NCI-H2196 treated with DMSO at 0.1 percent for 48 hours (cell line): ENCODE measurements around the gene DPH6.

Experiments used
- DNase-seq: peaks from one replicate; lab custom pipeline; 2025; ENCODE audit not compliant: unreplicated experiment; lab: John Stamatoyannopoulos, UW

Gene DPH6

DNA sequence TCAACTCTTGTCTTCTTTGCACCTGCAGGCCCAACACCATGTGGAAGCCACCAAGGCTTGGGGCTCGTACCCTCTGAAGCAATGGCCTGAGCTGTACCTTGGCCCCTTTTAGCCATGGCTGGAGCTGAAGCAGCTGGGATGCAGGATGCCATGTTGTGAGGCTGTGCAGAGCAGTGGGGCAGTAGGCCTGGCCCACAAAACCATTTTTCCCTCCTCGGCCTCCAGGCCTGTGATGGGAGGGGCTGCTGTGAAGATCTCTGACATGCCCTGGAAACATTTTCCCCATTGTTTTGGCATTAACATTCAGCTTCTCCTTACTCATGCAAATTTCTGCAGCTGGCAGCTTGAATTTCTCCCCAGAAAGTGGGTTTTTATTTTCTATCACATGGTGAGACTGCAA is 58.5 kb downstream of the DPH6 start:
- no peak for DNase-seq

DNA sequence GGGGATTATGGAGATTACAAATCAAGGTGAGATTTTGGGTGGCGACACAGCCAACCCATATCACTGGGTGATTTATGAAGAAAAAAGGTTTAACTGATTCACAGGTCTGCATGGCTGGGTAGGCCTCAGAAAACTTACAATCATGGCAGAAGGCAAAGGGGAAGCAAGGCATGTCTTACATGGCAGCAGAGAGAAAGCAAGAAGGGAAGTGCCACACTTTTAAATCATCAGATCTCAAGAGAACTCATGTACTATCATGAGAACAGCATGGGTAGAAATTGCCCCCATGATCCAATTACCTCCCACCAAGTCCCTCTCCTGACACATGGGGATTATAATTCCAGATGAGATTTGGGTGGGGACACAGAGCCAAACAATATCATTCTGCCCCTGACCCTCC is 59.7 kb downstream of the DPH6 start:
- no peak for DNase-seq

DNA sequence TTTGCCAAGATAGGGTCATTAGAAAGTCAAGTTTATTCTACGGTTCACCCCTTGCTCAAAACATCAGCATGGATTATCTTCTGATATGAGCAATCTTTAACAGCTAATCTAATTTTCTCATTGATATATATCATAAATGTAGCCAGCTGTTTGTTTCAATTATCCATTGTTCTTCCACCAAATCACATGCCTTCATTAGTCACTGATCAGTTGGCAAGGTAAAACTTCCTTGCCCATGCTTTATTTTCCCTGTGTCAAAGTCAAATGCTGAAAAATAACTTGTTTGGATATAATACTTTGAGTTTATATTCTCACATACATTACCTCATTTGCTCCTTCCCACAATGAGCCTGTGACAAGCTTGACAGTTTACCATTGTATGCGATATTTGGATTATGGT is 60.6 kb downstream of the DPH6 start:
- DNase-seq = no peak

DNA sequence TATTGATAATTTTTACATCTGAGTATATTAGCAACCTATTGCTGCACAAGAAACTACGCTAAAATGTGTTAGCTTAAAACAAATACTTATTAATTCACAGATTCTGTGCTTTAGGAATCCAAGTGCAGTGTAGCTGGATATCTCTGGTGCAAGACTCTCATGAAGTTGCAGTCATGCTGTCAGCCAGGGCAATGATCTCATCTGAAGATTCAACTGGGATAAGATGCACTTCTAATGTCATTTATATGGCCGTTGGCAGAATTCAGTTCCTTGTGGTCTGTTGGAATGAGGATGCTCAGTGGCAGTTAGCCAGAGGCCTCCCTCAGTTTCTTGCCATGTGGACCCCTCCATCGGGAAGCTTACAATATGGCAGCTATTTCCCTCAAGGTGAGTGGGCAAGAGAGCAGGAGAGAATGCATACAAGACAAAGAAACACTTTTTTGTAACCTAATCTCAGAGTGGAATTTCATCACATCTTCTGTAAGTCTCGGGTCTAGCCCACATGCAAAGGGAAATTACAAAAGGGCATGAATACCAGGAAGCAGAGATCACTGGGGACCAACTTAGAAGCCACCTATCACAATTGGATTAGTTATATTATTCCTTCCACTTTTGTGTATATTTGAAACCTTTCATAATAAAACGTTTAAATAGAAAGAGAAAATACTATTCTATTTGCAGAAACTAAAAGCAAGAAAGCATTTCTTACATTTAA is 61.6 kb downstream of the DPH6 start:
- DNase-seq = no peak

DNA sequence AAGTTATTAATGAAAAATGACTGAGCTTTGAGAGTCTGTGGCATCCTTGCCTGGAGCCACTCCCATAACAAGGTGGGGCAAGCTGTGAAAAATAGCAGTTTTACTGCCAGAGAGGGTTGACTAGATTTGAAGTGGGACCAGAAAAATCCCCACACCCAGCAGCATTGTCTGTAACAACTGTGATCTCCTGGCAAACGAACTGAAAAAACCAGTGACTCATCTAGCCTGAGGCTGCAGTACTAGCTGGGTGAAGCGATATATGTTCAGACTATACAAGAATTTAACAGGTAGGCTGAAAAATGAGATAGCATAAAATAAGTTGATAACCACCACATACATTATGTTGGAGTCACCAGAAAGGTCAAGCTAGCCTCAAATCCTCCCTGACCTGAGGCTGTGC is 64.0 kb downstream of the DPH6 start:
- DNase-seq = peak; percentile 11

DNA sequence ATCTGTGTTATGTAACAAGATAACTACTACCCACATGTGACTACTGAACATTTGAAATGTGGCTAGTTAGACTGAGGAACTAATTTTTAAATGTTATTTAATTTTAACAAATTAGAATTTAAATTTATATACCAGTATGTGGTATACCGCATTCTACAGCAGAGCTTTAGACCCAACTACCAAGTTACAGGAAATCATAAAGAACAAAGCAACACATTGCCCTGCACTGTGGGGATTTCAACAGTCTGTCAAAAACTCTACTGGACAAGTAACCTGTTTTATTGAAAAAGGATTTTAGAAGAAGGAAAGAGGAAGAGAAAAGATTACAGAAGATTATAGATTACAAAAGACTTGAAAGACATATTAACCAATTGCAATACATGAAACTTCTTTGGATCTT is 64.9 kb downstream of the DPH6 start:
- no peak for DNase-seq

DNA sequence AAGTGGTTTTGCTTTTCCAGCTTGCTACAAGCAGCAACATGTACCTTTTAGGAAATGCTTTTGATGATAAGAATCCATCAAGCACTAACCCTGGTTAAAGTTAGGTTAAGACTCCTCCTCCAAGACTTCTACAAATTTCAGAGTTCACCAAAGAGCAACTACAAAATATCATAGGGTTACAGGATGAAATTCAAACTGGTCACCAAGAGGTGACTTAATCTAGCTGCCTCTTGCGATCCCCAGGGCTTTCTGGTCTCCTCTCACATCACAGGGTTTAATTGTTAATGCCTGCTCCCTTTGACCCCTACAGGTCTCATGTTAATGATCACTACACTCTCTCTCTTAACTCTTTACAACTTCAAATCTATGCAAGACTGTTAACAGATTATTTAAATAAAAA is 66.5 kb downstream of the DPH6 start:
- DNase-seq = no peak

DNA sequence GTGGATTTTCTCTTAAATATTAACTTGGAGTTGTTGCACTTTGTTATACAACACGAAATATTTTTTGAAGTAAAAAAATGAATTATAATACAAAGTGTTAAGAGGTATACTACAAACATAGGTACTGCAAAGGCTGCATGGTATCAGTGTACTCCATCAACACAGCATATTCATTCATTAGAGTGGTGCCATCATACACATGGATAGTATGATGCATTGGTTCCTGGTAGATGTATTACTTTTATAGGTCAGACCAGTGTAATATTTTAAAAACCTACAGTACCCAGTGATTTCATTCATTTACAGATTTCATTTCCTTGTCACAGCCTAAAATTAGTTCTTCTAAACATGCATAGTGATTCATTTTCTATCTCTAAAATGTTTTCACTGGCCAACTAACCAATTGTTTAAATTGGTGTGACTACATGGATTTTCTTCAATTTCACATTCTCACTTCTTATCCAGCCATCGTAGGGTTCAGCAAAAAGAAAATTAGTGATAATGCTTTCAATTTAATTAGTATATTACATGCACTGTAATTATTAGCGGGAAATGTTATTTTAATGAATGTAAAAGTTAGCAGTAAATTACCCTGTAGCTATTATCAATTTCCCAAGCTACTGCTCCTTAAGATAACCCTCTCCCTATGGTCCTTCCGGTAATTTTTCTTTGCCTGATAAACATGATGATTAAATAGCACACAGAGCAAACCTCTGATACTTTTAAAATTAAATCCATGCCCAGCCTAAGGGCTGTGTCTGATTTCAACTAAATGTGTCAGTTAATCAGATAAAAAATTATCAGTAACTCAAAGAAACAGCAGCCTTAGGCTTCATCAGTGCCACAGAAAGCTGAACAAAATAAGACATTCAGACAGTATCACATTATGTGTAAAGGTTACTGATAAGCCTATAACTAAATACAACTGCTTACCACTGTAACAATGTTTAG is 68.4 kb downstream of the DPH6 start:
- DNase-seq = no peak

DNA sequence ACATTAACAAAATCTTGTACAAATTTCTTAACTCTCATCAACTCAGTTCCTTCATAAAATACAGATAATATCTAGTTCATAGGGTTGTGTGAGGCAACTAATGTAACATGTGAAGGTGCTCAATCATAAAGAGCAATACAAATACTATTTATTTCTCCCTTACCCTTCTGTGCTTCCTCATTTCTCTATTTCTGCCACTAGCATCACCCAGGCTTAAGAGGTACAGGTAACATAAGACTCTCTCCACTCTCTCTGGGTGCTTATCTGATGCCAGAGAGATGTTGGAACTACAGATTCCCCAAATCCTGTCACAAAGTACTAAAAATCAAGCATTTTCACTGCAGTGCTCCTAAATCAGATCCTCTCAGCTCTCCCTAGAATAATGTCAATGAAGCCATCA is 74.9 kb downstream of the DPH6 start:
- no peak for DNase-seq

DNA sequence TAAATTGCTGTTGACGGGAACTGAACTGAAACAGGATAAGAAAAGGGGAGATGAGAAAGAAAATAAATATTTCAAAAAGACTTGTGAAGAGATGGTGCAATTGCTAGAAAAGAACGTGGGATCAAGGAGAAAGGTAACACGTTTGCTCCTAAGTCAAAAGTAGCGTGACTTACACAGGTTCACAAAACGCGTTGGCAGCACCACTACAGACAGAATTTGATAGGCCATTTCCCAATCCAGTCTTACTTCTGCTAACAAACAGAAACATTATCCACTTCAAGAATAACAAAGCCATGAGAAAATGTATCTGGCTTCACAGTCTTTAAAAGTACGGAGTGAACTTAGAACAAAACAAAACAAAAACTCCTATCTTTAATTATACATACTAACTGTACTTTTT is 75.5 kb downstream of the DPH6 start:
- DNase-seq = no peak

DNA sequence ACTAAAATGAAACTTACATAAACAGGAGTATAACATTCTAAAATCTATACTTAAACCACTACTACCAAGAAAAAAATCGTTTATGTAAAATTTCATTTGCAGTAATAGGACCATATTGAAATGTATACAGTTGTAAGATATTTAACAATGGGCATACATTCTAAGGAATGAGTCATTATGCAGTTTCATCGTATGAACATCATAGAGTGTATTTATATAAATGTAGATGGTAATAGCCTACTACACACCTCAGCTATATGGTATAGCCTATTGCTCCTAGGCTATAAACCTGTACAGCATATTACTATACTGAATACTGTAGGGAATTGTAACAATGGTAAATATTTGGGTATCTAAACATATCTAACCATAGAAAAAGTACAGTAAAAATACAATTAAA is 79.5 kb downstream of the DPH6 start:
- DNase-seq = no peak

DNA sequence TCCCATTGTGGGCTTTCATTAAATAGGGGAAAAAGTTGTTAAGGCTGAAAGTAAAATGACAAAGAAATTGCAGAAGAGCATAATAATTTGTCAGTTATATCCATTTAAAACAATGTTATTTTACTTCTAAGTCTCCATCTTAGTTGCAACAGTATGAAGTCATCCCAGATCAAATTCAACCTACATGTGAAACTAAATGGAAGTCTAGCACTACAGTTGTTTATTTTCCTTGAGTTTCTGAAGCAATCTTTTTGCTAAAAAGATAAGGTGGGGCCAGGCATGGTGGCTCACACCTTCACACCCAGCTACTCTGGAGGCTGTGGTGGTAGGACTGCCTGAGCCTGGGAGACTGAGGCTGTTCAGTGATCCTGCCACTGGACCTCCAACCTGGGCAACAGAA is 80.2 kb downstream of the DPH6 start:
- no peak for DNase-seq

DNA sequence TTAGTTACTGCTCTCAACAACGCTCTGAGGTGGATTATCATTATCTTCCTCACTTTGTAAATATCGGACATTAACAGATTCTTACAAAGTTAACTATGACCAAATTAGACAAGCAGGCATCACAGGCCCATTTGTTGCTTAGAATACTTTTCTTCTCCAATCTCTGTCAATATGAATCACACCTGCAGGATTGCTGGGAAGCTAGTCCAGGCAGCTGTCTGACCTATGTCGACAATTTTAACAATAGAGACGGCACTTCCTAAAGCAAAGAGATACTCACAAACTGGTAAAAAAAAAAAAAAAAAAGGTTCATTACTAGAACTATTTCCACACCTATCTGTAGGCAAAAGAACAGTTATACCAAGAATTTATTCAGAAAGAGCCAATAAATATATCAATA is 85.3 kb downstream of the DPH6 start:
- no peak for DNase-seq

DNA sequence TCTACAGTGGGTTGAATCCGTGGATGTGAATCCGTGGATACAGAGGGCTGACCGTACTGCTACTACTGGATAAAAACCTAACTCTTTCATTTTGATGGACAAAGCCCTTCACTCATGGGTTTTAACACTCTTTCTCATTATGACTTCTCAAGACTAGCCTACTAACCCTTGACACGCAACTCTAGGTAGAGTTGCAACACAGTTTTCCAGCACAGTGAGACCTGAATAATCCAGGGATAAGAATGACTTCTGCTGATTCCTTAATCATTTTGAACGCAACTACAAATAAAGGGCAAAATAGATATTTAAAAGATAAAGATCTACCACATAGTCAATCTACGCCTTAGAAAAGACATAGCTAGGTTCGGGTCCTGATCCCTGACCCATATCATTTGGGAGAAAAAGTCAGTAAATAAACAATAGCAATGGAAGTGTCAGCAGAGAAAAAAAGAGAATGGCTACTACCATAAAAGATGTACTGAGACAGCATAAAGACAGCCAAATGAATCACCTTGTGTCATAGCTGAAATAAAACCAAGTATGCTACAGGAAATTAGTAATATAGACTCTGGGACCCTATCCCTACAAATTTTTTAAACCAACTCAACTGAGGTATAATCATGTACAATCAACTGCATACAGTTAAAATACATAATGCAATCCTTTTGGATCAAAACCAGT is 87.6 kb downstream of the DPH6 start:
- no peak for DNase-seq

DNA sequence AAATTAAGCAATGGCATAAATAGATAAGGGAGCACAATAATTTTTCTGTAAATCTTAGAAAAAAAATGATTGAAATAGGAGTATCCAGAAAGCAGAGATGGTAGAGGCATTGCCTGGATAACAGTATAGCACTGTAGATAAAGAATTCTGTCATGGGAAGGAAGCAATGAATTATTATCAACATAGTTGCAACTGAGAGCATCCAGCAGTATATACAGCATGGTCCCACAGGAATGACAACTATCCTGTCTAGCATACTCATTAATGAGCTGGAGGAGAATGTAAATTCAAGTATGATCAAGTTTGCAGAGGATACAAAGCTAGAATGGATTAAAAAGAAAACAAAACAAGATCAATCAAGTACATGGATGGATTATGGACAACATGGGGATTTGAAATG is 90.8 kb downstream of the DPH6 start:
- no peak for DNase-seq

DNA sequence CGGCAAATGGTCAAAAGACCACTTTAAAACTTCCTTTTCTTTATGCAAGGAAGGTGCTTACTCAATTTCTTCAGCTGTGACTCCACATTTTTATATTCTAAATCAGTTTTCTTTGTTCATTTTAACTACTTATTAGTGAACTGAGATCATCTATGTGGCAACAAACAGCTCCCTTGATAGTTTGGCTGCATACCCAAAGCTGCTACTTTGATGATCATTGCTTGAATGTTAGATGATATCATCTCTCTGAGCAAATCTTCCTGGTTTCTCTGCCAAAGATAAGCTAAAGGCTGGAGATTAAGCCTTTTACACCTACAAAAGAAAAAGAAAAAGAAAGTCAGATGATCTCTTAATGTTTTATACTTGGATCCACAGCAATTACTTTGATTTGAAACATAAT is 95.5 kb downstream of the DPH6 start:
- DNase-seq = peak; percentile 10

DNA sequence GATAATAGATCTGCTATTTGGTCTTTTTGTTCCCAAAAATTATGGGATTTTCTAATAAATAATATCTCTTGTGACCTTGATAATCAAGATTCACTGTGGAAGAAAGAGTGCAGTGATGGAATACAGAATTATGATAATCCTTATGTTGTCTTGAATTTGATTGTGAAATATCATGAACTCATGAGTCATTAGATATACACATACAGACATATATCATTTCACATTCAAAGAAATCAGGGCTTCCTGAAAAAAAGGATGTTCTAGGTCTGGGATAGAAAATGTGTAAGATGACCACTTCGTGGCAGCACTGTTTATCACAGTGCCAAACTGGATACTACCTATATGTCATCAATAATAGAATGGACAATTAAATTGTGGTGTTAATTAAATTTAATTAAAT is 97.7 kb downstream of the DPH6 start:
- DNase-seq = no peak

DNA sequence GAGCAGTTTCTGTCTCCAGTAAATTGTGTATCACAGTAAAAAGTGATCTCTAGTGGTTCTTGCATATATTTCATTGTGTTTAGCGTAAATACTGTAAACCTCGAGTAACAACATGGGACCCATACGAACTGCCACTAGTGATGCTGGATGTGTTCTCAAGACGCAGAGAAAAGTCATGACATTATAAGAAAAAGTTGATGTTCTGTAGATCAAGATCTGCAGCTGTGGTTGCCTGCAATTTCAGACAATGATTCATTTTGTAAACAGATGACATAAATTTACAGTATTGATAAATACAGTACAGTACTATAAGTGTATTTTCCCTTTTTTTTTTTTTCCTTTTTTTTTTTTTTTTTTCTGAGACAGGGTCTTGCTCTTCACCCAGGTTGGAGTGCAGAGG is 100.1 kb downstream of the DPH6 start:
- no peak for DNase-seq

DNA sequence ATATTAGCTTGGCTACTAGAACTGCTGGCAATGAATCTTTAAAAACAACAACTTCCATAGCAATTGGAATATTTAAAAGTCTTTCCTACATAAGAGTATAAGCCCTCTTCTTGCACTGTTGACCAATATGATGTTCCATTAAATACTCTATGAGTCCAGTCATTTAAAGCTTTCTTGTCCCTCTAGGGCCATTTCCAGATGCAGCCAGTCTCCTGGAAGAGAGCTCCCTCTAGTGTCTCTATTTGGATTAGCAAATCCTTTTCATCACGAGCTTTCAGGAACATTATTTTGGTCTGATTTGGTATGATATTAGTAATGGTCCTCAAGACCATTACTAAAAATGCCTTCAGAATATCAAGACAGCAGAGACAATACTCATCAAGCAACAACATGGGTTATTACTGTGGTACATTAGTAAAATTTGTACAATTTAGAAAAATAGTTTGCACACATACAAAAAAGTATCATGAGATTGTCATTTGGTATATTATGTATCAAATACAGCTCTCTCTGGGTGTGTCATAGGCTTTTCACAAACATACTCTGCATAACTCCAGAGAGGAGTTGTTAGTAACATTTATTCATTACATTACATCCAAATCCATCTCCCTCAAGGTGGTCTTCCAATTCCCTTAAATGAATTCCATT is 101.3 kb downstream of the DPH6 start:
- DNase-seq = no peak

DNA sequence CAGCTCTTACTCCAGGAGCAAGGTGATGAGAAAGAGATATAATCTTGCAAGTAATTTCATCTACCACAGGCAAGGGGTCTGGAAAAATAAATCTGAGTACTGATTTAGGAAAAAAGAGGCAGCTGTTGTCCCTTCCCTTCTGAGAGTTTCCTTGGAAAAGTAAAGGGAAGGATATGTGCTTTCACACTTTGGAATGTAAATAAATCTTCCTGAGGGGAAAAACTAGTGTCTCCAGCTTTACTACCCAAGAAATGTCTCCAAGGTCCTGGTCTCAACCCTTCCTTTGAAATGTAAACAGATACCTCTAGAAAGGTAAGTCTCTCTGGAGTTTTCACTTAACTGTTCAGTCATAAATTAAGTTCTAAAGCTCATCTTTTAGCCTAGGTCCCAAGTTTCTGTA is 102.6 kb downstream of the DPH6 start:
- no peak for DNase-seq

DNA sequence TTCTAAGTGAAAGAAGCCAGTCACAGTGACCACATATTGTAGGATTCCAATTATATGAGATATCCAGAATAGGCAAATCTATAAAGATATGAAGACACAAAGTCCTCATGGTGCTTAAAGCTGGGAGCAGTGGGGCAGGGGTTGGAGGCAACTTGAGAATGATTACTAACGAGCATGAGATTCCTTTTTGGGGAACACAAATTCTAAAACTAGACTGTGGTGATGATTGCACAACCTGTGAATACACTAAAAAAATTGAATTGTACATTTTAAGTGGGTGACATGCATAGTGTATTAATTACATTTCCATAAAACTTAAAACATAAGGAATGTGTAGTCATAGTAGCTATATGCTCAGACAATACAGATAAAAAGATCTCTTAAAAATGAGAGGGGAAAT is 103.2 kb downstream of the DPH6 start:
- no peak for DNase-seq
